ENCODE measurements around the gene FAM20C. TPM values are rescaled to one million over a fixed set of nuclear protein-coding genes. Genes with fewer than 3 reads are reported as not detected.

The FAM20C gene
- total RNA-seq, 1 experiment from 2014 or later = 62.6 TPM

GRCh38 chr7:288671-289101, 96.3 kb downstream of the FAM20C start:
- H3K27ac ChIP-seq (ENCODE audit: insufficient read length, low read depth, low read length) = no peak overlapping the region
- Mint-ChIP-seq H3K4me3 (peak overlapping the region; percentile 31 to 57; a peak in 3 of 5 replicates), H3K27ac (no peak overlapping the region), H3K27me3 (ENCODE audit: low read depth) (peaks cover 80% of the 10 kb centered on the region), H3K36me3 (ENCODE audit: insufficient read depth in 1 of 3, low read depth in 3 of 3) (no peaks in the 10 kb centered on the region; a peak in 2 of 7 replicates), H3K4me1 (no peaks in the 10 kb centered on the region), H3K9me3 (peaks cover 8 to 27% of the 10 kb centered on the region in 2 experiments)
- no peak overlapping the region for H2AK5ac ChIP-seq (ENCODE audit: insufficient read length, low read length)
- peaks cover 8% of the 10 kb centered on the region for H3K23me2 ChIP-seq (ENCODE audit: insufficient read length, low read depth, low read length, poor library complexity, severe bottlenecking)
- TF ChIP-seq CTCF (conservative IDR thresholded peaks at IDR 0.05) = no peak
- no peak overlapping the region for H3K23ac ChIP-seq (ENCODE audit: insufficient read length, low read depth, low read length)
- no peak overlapping the region for H2BK12ac ChIP-seq (ENCODE audit: insufficient read length, low read depth, low read length)
- H3K4ac ChIP-seq (ENCODE audit: low read depth, low read length) = no peak overlapping the region
- H2BK120ac ChIP-seq (ENCODE audit: low read depth, low read length, poor library complexity, severe bottlenecking) = no peak overlapping the region
- peaks cover 33% of the 10 kb centered on the region for H3K27me3 ChIP-seq (ENCODE audit: insufficient read depth, low read length)
- no peak overlapping the region for H3T11ph ChIP-seq (ENCODE audit: low read length)
- no peaks in the 10 kb centered on the region for H4K20me1 ChIP-seq (ENCODE audit: control insufficient read depth, insufficient read depth, insufficient read length)
- H2BK15ac ChIP-seq (ENCODE audit: low read depth, low read length) = no peak overlapping the region
- no peak overlapping the region for H3K56ac ChIP-seq (ENCODE audit: insufficient read length, low read depth, low read length)
- H3K4me1 ChIP-seq (ENCODE audit: insufficient read depth, low read length) = no peaks in the 10 kb centered on the region
- no peak overlapping the region for H4K8ac ChIP-seq (replicated peaks; ENCODE audit: insufficient read length, low read depth, low read length)
- no CpG with 5 or more reads among the region's 14 CpGs for WGBS (ENCODE audit: extremely low coverage, insufficient read length, low lambda C conversion rate)
- no peak overlapping the region for H2BK5ac ChIP-seq (ENCODE audit: insufficient read length, low read length)
- no peaks in the 10 kb centered on the region for H3K79me1 ChIP-seq (ENCODE audit: insufficient read depth, low read depth, low read length, poor library complexity, severe bottlenecking)
- H3K14ac ChIP-seq (ENCODE audit: insufficient read depth, low read length) = no peak overlapping the region
- no peak overlapping the region for H4K91ac ChIP-seq (ENCODE audit: insufficient read length, low read depth, low read length)
- H2AFZ ChIP-seq (ENCODE audit: low read length) = no peak overlapping the region
- no peak overlapping the region for H3K18ac ChIP-seq (ENCODE audit: insufficient read length, low read depth, low read length)
- H4K5ac ChIP-seq (ENCODE audit: insufficient read length, low read depth, low read length) = no peak overlapping the region
- peak overlapping the region; percentile 8 for H3K4me2 ChIP-seq (ENCODE audit: insufficient read depth, insufficient read length, low read length)
- no peak overlapping the region for H3K9ac ChIP-seq (ENCODE audit: extremely low read depth, insufficient read length, low read length)
- no peak for DNase-seq
- H3K79me2 ChIP-seq (ENCODE audit: insufficient read depth, low read length) = no peaks in the 10 kb centered on the region
- no peaks in the 10 kb centered on the region for H3K9me3 ChIP-seq (ENCODE audit: control insufficient read depth, low read depth, low read length)
- H2BK20ac ChIP-seq (ENCODE audit: low read depth, low read length, poor library complexity, severe bottlenecking) = no peak overlapping the region
